Prostate gland (tissue), 2 donors: ENCODE data around the gene CEP78.

ENCODE experiments used
- POLR2A ChIP-seq: fragments of 450-650 bp; IDR thresholded peaks from one replicate; pipeline ENCODE4 v1.6.1; 2016; ENCODE audit warnings: antibody characterized with exemption, mild to moderate bottlenecking
- POLR2AphosphoS5 ChIP-seq: sonication (generic); formaldehyde crosslinking; IDR thresholded peaks from one replicate; pipeline ENCODE4 v1.6.1; 2017; ENCODE audit warnings: antibody characterized with exemption
- TF ChIP-seq, protein P1 (sequence below), 4 experiments: fragments of 200-600 bp in 2 of 4; fragments of 450-650 bp in 2 of 4; sonication (generic) in 2 of 4; IDR thresholded peaks; 1 replicate in 3 of 4; 2 replicates in 1 of 4; pipeline ENCODE4 v1.5.1; 2016 to 2019; ENCODE audit warnings: antibody characterized with exemption in 4 of 4, mild to moderate bottlenecking in 2 of 4, moderate library complexity in 2 of 4

DNA sequence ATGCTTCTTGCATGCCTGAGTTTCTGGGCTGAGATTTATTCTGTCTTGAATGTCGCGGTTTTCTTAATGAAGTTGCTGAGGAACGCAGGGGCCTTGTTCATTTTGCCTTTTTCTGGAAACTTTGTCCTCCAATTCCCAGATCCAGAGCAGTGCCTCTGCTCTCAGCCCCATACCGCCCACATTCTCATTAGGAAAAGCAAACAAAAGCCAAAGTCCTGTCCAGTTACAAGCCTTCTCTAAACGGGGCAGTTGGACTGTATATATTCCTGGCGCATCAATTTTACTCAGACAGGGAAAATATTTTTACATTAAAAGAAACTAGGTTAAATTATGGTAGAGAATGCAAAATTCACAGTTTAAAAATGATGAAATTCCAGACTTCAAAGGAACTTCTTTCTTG is 59.9 kb downstream of the CEP78 start:
- TF ChIP-seq, protein P1, sequence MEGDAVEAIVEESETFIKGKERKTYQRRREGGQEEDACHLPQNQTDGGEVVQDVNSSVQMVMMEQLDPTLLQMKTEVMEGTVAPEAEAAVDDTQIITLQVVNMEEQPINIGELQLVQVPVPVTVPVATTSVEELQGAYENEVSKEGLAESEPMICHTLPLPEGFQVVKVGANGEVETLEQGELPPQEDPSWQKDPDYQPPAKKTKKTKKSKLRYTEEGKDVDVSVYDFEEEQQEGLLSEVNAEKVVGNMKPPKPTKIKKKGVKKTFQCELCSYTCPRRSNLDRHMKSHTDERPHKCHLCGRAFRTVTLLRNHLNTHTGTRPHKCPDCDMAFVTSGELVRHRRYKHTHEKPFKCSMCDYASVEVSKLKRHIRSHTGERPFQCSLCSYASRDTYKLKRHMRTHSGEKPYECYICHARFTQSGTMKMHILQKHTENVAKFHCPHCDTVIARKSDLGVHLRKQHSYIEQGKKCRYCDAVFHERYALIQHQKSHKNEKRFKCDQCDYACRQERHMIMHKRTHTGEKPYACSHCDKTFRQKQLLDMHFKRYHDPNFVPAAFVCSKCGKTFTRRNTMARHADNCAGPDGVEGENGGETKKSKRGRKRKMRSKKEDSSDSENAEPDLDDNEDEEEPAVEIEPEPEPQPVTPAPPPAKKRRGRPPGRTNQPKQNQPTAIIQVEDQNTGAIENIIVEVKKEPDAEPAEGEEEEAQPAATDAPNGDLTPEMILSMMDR (IDR thresholded peaks at IDR 0.05), result no peak
- TF ChIP-seq POLR2A (no peak), POLR2AphosphoS5 (no peak)
